H7 (cell line): ENCODE data around the gene ADCY1. TPM values are rescaled to one million over a fixed set of nuclear protein-coding genes. Genes with fewer than 3 reads are reported as not detected.
"Not testable (repeated sequence)": the region's sequence is repeated elsewhere in the genome, so short reads cannot be mapped to it uniquely, and the experiment has no call there.

Experiments used
- DNase-seq: peaks from one replicate; pipeline ENCODE4 v3.0.0; 2012
- H3K27me3 ChIP-seq: 2 replicates; pipeline ENCODE4 v1.6.0; 2011; ENCODE audit warnings: mild to moderate bottlenecking, low read length; ENCODE audit not compliant: control insufficient read depth, insufficient read depth
- H3K36me3 ChIP-seq: replicated peaks from 2 replicates; pipeline ENCODE4 v1.5.1; 2011; ENCODE audit warnings: low read length; ENCODE audit not compliant: control insufficient read depth, insufficient read depth
- H3K4me3 ChIP-seq: 2 replicates; pipeline ENCODE4 v1.5.1; 2011; ENCODE audit warnings: low read depth, mild to moderate bottlenecking, control low read depth, low read length, moderate library complexity; ENCODE audit not compliant: insufficient read depth
- total RNA-seq: library from RNA; depleted of rRNA; stranded (reverse); fragments of >200 nt; shearing (Covaris generic); gene quantifications from 2 replicates; pipeline ENCODE4 v1.2.3, GENCODE V29; 2014; rRNA removed

Gene ADCY1
- total RNA-seq, result 5.6 and 8.1 TPM in 2 replicates

GRCh38 chr7:45573661-45574415 lies at the start of gene ADCY1:
Gene ADCY1 (plus strand): TSS chr7:45574368. CDS start chr7:45574544, 176 bp downstream.
- peak; percentile 97 for DNase-seq
- Histone ChIP-seq H3K27me3 (peaks cover 42% of the 10 kb centered on the region), H3K4me3 (peak within 1 kb of the TSS; percentile 65), H3K36me3 (no peaks in the 10 kb centered on the region; the same call in 1 of the 2 replicates)

DNA sequence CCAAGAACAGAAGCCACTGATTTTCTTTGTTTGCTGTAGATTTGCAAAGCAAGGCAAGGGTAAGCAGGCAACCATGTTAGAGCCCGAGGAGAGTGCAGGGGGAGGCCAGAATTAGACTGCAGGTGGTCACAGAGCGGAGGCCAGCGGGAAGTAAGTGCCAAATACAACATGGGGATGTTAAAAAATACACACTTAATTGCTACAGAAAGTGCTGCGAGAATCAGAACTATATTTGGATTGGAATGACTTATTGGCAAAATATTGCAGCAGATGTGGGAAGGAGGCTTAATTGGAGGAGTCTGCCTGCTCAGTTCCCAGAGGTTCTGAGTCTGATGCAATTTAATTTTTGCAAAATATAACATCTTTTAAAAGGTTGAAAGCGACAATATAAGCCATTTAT lies 49.7 kb upstream of the ADCY1 start:
- Histone ChIP-seq H3K4me3 (no peak overlapping the region), H3K27me3 (no peaks in the 10 kb centered on the region), H3K36me3 (no peaks in the 10 kb centered on the region)
- no peak for DNase-seq

GRCh38 chr7:45525057-45525456 lies 49.1 kb upstream of the ADCY1 start:
- H3K27me3 ChIP-seq, result no peaks in the 10 kb centered on the region
- no peak overlapping the region for H3K4me3 ChIP-seq
- H3K36me3 ChIP-seq, result no peaks in the 10 kb centered on the region
- DNase-seq, result no peak

DNA sequence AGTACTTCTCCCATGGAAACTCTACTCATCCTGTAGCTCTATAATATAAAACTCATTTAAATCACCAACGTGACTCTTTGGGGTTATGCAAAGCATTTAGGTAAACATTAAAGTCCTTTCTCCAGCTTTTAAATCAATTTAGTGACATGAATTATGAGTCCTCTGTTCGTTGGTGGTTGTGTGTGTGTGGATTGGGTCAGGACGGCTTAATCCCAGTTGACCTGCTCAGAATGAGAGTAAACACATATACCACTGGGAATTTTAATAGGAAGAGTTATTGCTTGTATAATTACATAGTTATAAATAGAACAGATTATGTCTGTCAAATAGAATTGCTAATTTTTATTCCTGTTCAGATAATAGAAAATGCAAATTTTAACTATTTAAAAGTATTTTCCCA lies 30.7 kb upstream of the ADCY1 start:
- Histone ChIP-seq H3K36me3 (no peaks in the 10 kb centered on the region), H3K27me3 (no peaks in the 10 kb centered on the region), H3K4me3 (no peak overlapping the region)
- DNase-seq, result no peak

- not testable (repeated sequence) for H3K36me3 ChIP-seq, DNase-seq, H3K27me3 ChIP-seq, H3K4me3 ChIP-seq
Measured at GRCh38 chr7:45545105-45545710, 29.0 kb upstream of the ADCY1 start.

GRCh38 chr7:45548917-45549316 lies 25.3 kb upstream of the ADCY1 start:
- not testable (repeated sequence) for H3K36me3 ChIP-seq

GRCh38 chr7:45563401-45563800 lies 10.8 kb upstream of the ADCY1 start:
- Histone ChIP-seq H3K4me3 (no peak overlapping the region), H3K27me3 (no peaks in the 10 kb centered on the region), H3K36me3 (no peaks in the 10 kb centered on the region)
- peak; percentile 26 for DNase-seq

More at GRCh38 chr7:45548917-45549316, 25.3 kb upstream of the ADCY1 start:
- not testable (repeated sequence) for DNase-seq, H3K4me3 ChIP-seq, H3K27me3 ChIP-seq

- Histone ChIP-seq H3K36me3 (no peaks in the 10 kb centered on the region), H3K4me3 (no peak overlapping the region), H3K27me3 (no peaks in the 10 kb centered on the region)
- DNase-seq, result peak; percentile 43
Measured at GRCh38 chr7:45563941-45564461, 10.2 kb upstream of the ADCY1 start.

DNA sequence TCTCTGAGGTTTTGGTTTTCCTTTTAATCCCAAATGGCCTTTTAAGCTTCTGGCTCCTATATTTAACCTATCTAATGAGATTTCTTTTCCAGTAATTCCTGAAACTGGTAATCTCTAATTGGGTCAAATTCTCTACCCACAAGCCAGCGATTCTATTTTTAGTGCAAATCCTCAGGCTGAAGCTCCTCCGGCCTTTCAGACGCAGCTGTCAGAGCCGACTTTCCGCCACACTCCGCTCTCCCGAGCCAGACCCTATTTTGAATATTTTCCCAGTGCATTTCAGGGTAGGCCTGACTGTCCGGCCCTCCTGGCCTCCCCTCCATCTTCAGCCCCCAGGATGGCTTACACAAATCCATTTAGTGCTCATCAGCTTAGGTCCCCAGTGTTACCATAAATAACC lies 9.7 kb upstream of the ADCY1 start:
- no peaks in the 10 kb centered on the region for H3K36me3 ChIP-seq
- no peak for DNase-seq
- H3K27me3 ChIP-seq, result no peaks in the 10 kb centered on the region
- no peak overlapping the region for H3K4me3 ChIP-seq

- no peak overlapping the region for H3K4me3 ChIP-seq
- DNase-seq, result peak; percentile 32
- no peaks in the 10 kb centered on the region; the same call in 1 of the 2 replicates for H3K27me3 ChIP-seq
- no peaks in the 10 kb centered on the region for H3K36me3 ChIP-seq
Measured at GRCh38 chr7:45564886-45565455, 9.2 kb upstream of the ADCY1 start.

- no peaks in the 10 kb centered on the region; the same call in 1 of the 2 replicates for H3K27me3 ChIP-seq
- no peaks in the 10 kb centered on the region for H3K36me3 ChIP-seq
- DNase-seq, result no peak
- H3K4me3 ChIP-seq, result no peak overlapping the region
Measured at GRCh38 chr7:45566386-45566785, 7.8 kb upstream of the ADCY1 start.

DNA sequence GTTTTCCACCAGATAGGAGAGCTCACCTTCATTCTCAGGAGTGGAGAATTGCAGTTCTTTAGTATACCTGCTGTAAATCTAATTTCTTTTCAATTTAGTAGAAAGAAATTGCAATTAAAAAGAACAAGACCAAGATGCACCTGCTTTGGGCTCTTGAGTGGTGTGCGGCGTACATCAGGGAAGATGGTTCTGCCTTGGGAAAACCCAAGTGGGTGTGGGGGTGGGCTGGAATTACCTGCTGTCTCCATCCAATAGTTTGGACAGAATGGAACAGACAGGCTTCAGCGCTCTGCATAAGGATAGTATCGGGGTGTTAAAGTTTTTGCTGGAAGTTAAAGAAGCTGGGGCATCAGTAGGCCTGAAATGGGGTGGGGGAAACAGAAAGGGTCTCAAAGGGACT lies 7.2 kb upstream of the ADCY1 start:
- no peak overlapping the region for H3K4me3 ChIP-seq
- H3K36me3 ChIP-seq, result no peaks in the 10 kb centered on the region
- no peak for DNase-seq
- peaks cover 3% of the 10 kb centered on the region for H3K27me3 ChIP-seq

GRCh38 chr7:45567713-45568112 lies 6.5 kb upstream of the ADCY1 start:
- Histone ChIP-seq H3K27me3 (peaks cover 7% of the 10 kb centered on the region), H3K4me3 (no peak overlapping the region), H3K36me3 (no peaks in the 10 kb centered on the region)
- peak; percentile 8 for DNase-seq

- H3K36me3 ChIP-seq, result no peaks in the 10 kb centered on the region
- peak; percentile 6 for DNase-seq
- H3K4me3 ChIP-seq, result no peak overlapping the region
- H3K27me3 ChIP-seq, result peaks cover 17% of the 10 kb centered on the region
Measured at GRCh38 chr7:45568536-45569289, 5.5 kb upstream of the ADCY1 start.
